ENCODE measurements around the gene GATA6. TPM values are rescaled to one million over a fixed set of nuclear protein-coding genes. Genes with fewer than 3 reads are reported as not detected.

Gene GATA6
- total RNA-seq, 4 donors from 2014 or later: 2.0 to 5.7 (median 2.9) TPM

- TF ChIP-seq CTCF (IDR thresholded peaks at IDR 0.05; ENCODE audit: low read depth): no peak
These were observed 31.3 kb downstream of the GATA6 start for GRCh38 chr18:22200611-22201225.

- no peak for TF ChIP-seq CTCF (IDR thresholded peaks at IDR 0.05; ENCODE audit: low read depth)
These were observed 33.6 kb downstream of the GATA6 start for GRCh38 chr18:22203035-22203434.

- no peak for TF ChIP-seq CTCF (IDR thresholded peaks at IDR 0.05; ENCODE audit: low read depth)
These were observed 34.3 kb downstream of the GATA6 start for GRCh38 chr18:22203536-22204213.

GRCh38 chr18:22204214-22204536, 34.8 kb downstream of the GATA6 start:
- TF ChIP-seq CTCF (IDR thresholded peaks at IDR 0.05; ENCODE audit: low read depth): no peak

- no peak for TF ChIP-seq CTCF (IDR thresholded peaks at IDR 0.05; ENCODE audit: low read depth)
These were observed 35.6 kb downstream of the GATA6 start for GRCh38 chr18:22204996-22205395.

- TF ChIP-seq CTCF (IDR thresholded peaks at IDR 0.05; ENCODE audit: low read depth): no peak
These were observed 37.8 kb downstream of the GATA6 start for GRCh38 chr18:22207021-22207758.

- no peak for TF ChIP-seq CTCF (IDR thresholded peaks at IDR 0.05; ENCODE audit: low read depth)
These were observed 40.9 kb downstream of the GATA6 start for GRCh38 chr18:22210311-22210754.
